BLaER1 (cell line): Measurements from ENCODE around the gene CXCL12.

ENCODE experiments used
- H3K27ac ChIP-seq: shearing (Covaris generic); formaldehyde crosslinking; 2 replicates; pipeline ENCODE4 v1.8.1; 2022
- H3K27me3 ChIP-seq: shearing (Covaris generic); formaldehyde crosslinking; 2 replicates; pipeline ENCODE4 v1.8.1; 2022
- H3K36me3 ChIP-seq: shearing (Covaris generic); formaldehyde crosslinking; 2 replicates; pipeline ENCODE4 v1.8.1; 2022
- H3K4me1 ChIP-seq: shearing (Covaris generic); formaldehyde crosslinking; 2 replicates; pipeline ENCODE4 v1.8.1; 2022
- H3K4me2 ChIP-seq: shearing (Covaris generic); formaldehyde crosslinking; 2 replicates; pipeline ENCODE4 v1.8.1; 2022
- H3K4me3 ChIP-seq: shearing (Covaris generic); formaldehyde crosslinking; 2 replicates; pipeline ENCODE4 v1.8.1; 2022
- H3K9ac ChIP-seq: shearing (Covaris generic); formaldehyde crosslinking; 2 replicates; pipeline ENCODE4 v1.8.1; 2022
- H3K9me3 ChIP-seq: shearing (Covaris generic); formaldehyde crosslinking; 2 replicates; pipeline ENCODE4 v1.8.1; 2022
- H4K20me1 ChIP-seq: shearing (Covaris generic); formaldehyde crosslinking; 2 replicates; pipeline ENCODE4 v1.8.1; 2022
- Cebpa-rat ChIP-seq: shearing (Covaris generic); IDR thresholded peaks from 2 replicates; pipeline ENCODE4 v1.8.1; 2022

Gene CXCL12

GRCh38 chr10:44402465-44403195 is 17.7 kb upstream of the CXCL12 start:
- no peaks in the 10 kb centered on the region for H3K9me3 ChIP-seq
- no peak overlapping the region for H3K4me2 ChIP-seq
- no peak overlapping the region for H3K9ac ChIP-seq
- no peak for TF ChIP-seq Cebpa-rat
- H3K27ac ChIP-seq = no peak overlapping the region
- H3K36me3 ChIP-seq = no peaks in the 10 kb centered on the region
- H3K4me1 ChIP-seq = no peaks in the 10 kb centered on the region
- no peaks in the 10 kb centered on the region for H4K20me1 ChIP-seq
- H3K4me3 ChIP-seq = no peak overlapping the region
- peaks cover 19% of the 10 kb centered on the region for H3K27me3 ChIP-seq

- no peaks in the 10 kb centered on the region for H4K20me1 ChIP-seq
- H3K4me2 ChIP-seq = no peak overlapping the region
- no peaks in the 10 kb centered on the region for H3K9me3 ChIP-seq
- TF ChIP-seq Cebpa-rat = no peak
- H3K9ac ChIP-seq = no peak overlapping the region
- H3K4me1 ChIP-seq = peaks cover 4% of the 10 kb centered on the region; the same call in 1 of the 2 replicates
- no peak overlapping the region for H3K4me3 ChIP-seq
- H3K36me3 ChIP-seq = no peaks in the 10 kb centered on the region
- H3K27ac ChIP-seq = no peak overlapping the region
- H3K27me3 ChIP-seq = peaks cover 21% of the 10 kb centered on the region
Measured at GRCh38 chr10:44400541-44400940, 15.6 kb upstream of the CXCL12 start.

- Histone ChIP-seq H3K4me1 (peaks cover 7% of the 10 kb centered on the region; the same call in 1 of the 2 replicates), H3K9me3 (no peaks in the 10 kb centered on the region), H3K9ac (no peak overlapping the region), H4K20me1 (no peaks in the 10 kb centered on the region), H3K4me2 (no peak overlapping the region), H3K27me3 (peaks cover 21% of the 10 kb centered on the region), H3K4me3 (no peak overlapping the region), H3K27ac (no peak overlapping the region), H3K36me3 (no peaks in the 10 kb centered on the region)
- TF ChIP-seq Cebpa-rat = no peak
Measured at GRCh38 chr10:44399659-44400451, 15.0 kb upstream of the CXCL12 start.

GRCh38 chr10:44398747-44399658 is 14.1 kb upstream of the CXCL12 start:
- Histone ChIP-seq H3K9me3 (no peaks in the 10 kb centered on the region), H3K27ac (no peak overlapping the region), H3K36me3 (no peaks in the 10 kb centered on the region), H3K9ac (no peak overlapping the region), H3K4me2 (no peak overlapping the region), H3K4me3 (no peak overlapping the region), H4K20me1 (no peaks in the 10 kb centered on the region), H3K27me3 (peaks cover 21% of the 10 kb centered on the region), H3K4me1 (peaks cover 7% of the 10 kb centered on the region; the same call in 1 of the 2 replicates)
- TF ChIP-seq Cebpa-rat = no peak

- peaks cover 10% of the 10 kb centered on the region; the same call in 1 of the 2 replicates for H3K4me1 ChIP-seq
- peaks cover 21% of the 10 kb centered on the region for H3K27me3 ChIP-seq
- H3K9ac ChIP-seq = no peak overlapping the region
Measured at GRCh38 chr10:44398271-44398670, 13.4 kb upstream of the CXCL12 start.

GRCh38 chr10:44397476-44398225 is 12.8 kb upstream of the CXCL12 start:
- H3K4me2 ChIP-seq = no peak overlapping the region
- H3K9me3 ChIP-seq = no peaks in the 10 kb centered on the region
- H3K27ac ChIP-seq = no peak overlapping the region
- H3K4me1 ChIP-seq = peaks cover 10% of the 10 kb centered on the region; the same call in 1 of the 2 replicates
- TF ChIP-seq Cebpa-rat = no peak
- H3K4me3 ChIP-seq = no peak overlapping the region
- H3K27me3 ChIP-seq = peaks cover 21% of the 10 kb centered on the region
- H4K20me1 ChIP-seq = no peaks in the 10 kb centered on the region
- H3K36me3 ChIP-seq = no peaks in the 10 kb centered on the region
- no peak overlapping the region for H3K9ac ChIP-seq

More at GRCh38 chr10:44398271-44398670, 13.4 kb upstream of the CXCL12 start:
- H3K4me2 ChIP-seq = no peak overlapping the region
- TF ChIP-seq Cebpa-rat = no peak
- no peaks in the 10 kb centered on the region for H3K9me3 ChIP-seq
- no peak overlapping the region for H3K27ac ChIP-seq
- H4K20me1 ChIP-seq = no peaks in the 10 kb centered on the region
- H3K36me3 ChIP-seq = no peaks in the 10 kb centered on the region
- H3K4me3 ChIP-seq = no peak overlapping the region

GRCh38 chr10:44396671-44397191 is 11.8 kb upstream of the CXCL12 start:
- no peaks in the 10 kb centered on the region for H3K9me3 ChIP-seq
- no peaks in the 10 kb centered on the region for H3K36me3 ChIP-seq
- H3K4me1 ChIP-seq = peaks cover 10% of the 10 kb centered on the region; the same call in 1 of the 2 replicates
- no peak overlapping the region for H3K27ac ChIP-seq
- no peak for TF ChIP-seq Cebpa-rat
- no peak overlapping the region for H3K4me2 ChIP-seq
- peaks cover 21% of the 10 kb centered on the region for H3K27me3 ChIP-seq
- H4K20me1 ChIP-seq = no peaks in the 10 kb centered on the region
- no peak overlapping the region for H3K4me3 ChIP-seq
- no peak overlapping the region for H3K9ac ChIP-seq

- peaks cover 10% of the 10 kb centered on the region; the same call in 1 of the 2 replicates for H3K4me1 ChIP-seq
- no peak overlapping the region for H3K9ac ChIP-seq
- H3K4me2 ChIP-seq = no peak overlapping the region
- no peaks in the 10 kb centered on the region for H4K20me1 ChIP-seq
- H3K4me3 ChIP-seq = no peak overlapping the region
- H3K36me3 ChIP-seq = no peaks in the 10 kb centered on the region
- no peak overlapping the region for H3K27ac ChIP-seq
- TF ChIP-seq Cebpa-rat = no peak
- H3K27me3 ChIP-seq = peaks cover 21% of the 10 kb centered on the region
- H3K9me3 ChIP-seq = no peaks in the 10 kb centered on the region
Measured at GRCh38 chr10:44395902-44396670, 11.2 kb upstream of the CXCL12 start.
